Left colon (tissue), 2 donors: Measurements from ENCODE around the gene HLA-DRA. TPM values are rescaled to one million over a fixed set of nuclear protein-coding genes. Genes with fewer than 3 reads are reported as not detected.
"Not testable (repeated sequence)": the region's sequence is repeated elsewhere in the genome, so short reads cannot be mapped to it uniquely, and the experiment has no call there.

Experiments
- ATAC-seq: fragments of 200-7000 bp; cut with Tn5 transposase; one replicate; pipeline ENCODE4 v1.9.1; 2020; ENCODE audit warnings: mild to moderate bottlenecking, moderate library complexity
- DNase-seq, 2 donors: peaks; one replicate each; pipeline ENCODE4 v3.0.0-alpha.2; 2020
- intact Hi-C, 2 donors: fragments of 100-400 bp; cut with DNase I in 1 of 2; cut with micrococcal nuclease in 1 of 2; formaldehyde crosslinking; loops; one replicate each; pipeline versions ENCODE4 v1.11.2 to v1.14.0; 2022; cut with DNase I, micrococcal nuclease
- total RNA-seq, 2 donors: library from RNA; stranded (reverse); fragmentation: NEBNext Ultra II Directional; extraction: Animal tissue kit (Norgen Biotek cat#: 25700); gene quantifications; one replicate each; pipeline ENCODE4 v1.2.1, GENCODE V29; 2021
- donor health status: DM: no; HTN: no; CAD: no.
- donor health status: DM: yes; HTN: yes; CAD: no.

The HLA-DRA gene
- total RNA-seq, 2 donors from 2014 or later, result 29.3 to 159 TPM

- DNase-seq, result no peak
Observed at GRCh38 chr6:32427218-32427617, 12.5 kb upstream of the HLA-DRA start.

GRCh38 chr6:32427934-32428474 lies 11.7 kb upstream of the HLA-DRA start:
- no peak for DNase-seq

More at GRCh38 chr6:32427218-32427617, 12.5 kb upstream of the HLA-DRA start:
- intact Hi-C loops, result no loop called here
- ATAC-seq, result no peak

GRCh38 chr6:32430179-32430578 lies 9.5 kb upstream of the HLA-DRA start:
- DNase-seq, result no peak
- intact Hi-C loops, result loop anchor here in 1 of 2 donors (5.0 kb wide), 1 partner anchor 267 kb away; no protein-coding TSS in a partner anchor
- no peak for ATAC-seq

More at GRCh38 chr6:32427934-32428474, 11.7 kb upstream of the HLA-DRA start:
- intact Hi-C loops, result no loop called here
- ATAC-seq, result no peak

GRCh38 chr6:32431142-32431541 lies 8.5 kb upstream of the HLA-DRA start:
- no peak for DNase-seq
- no peak for ATAC-seq
- intact Hi-C loops, result loop anchor here in 1 of 2 donors (5.0 kb wide), 1 partner anchor 266 kb away; no protein-coding TSS in a partner anchor

GRCh38 chr6:32432050-32432450 lies 7.6 kb upstream of the HLA-DRA start:
- intact Hi-C loops, result loop anchor here in 1 of 2 donors (5.0 kb wide), 1 partner anchor 265 kb away; no protein-coding TSS in a partner anchor
- ATAC-seq (peak; percentile 48), DNase-seq (no peak)

- not testable (repeated sequence) for DNase-seq, ATAC-seq
- intact Hi-C loops, result loop anchor here in 1 of 2 donors (5.0 kb wide), 1 partner anchor 263 kb away; no protein-coding TSS in a partner anchor
Observed at GRCh38 chr6:32433950-32434349, 5.7 kb upstream of the HLA-DRA start.

- ATAC-seq (no peak), DNase-seq (no peak)
- intact Hi-C loops, result no loop called here
Observed at GRCh38 chr6:32436186-32436585, 3.5 kb upstream of the HLA-DRA start.

- intact Hi-C loops, result no loop called here
- ATAC-seq (no peak), DNase-seq (no peak)
Observed at GRCh38 chr6:32436995-32437836, 2.5 kb upstream of the HLA-DRA start.

- DNase-seq (no peak), ATAC-seq (no peak)
- intact Hi-C loops, result no loop called here
Observed at GRCh38 chr6:32439139-32439538, 548 bp upstream of the HLA-DRA start.

GRCh38 chr6:32442243-32442667 lies 2.6 kb downstream of the HLA-DRA start:
- no peak for ATAC-seq
- intact Hi-C loops, result no loop called here
- DNase-seq, result no peak

GRCh38 chr6:32442977-32443552 lies 3.4 kb downstream of the HLA-DRA start:
- ATAC-seq, result no peak
- intact Hi-C loops, result no loop called here
- no peak for DNase-seq

- ATAC-seq (no peak), DNase-seq (no peak)
- intact Hi-C loops, result no loop called here
Observed at GRCh38 chr6:32444433-32444832, 4.7 kb downstream of the HLA-DRA start.

- intact Hi-C loops, result no loop called here
- ATAC-seq (no peak), DNase-seq (no peak)
Observed at GRCh38 chr6:32445321-32445854, 5.7 kb downstream of the HLA-DRA start.

- no peak for ATAC-seq
- intact Hi-C loops, result no loop called here
Observed at GRCh38 chr6:32447932-32448331, 8.2 kb downstream of the HLA-DRA start.

GRCh38 chr6:32449088-32449736 lies 9.5 kb downstream of the HLA-DRA start:
- DNase-seq, result no peak
- intact Hi-C loops, result no loop called here
- ATAC-seq, result no peak

More at GRCh38 chr6:32447932-32448331, 8.2 kb downstream of the HLA-DRA start:
- DNase-seq, result no peak

GRCh38 chr6:32457054-32457453 lies 17.4 kb downstream of the HLA-DRA start:
- no peak for DNase-seq
- no peak for ATAC-seq
- intact Hi-C loops, result no loop called here

GRCh38 chr6:32459781-32460424 lies 20.2 kb downstream of the HLA-DRA start:
- intact Hi-C loops, result no loop called here
- ATAC-seq, result no peak
- DNase-seq, result no peak

GRCh38 chr6:32460528-32460927 lies 20.8 kb downstream of the HLA-DRA start:
- intact Hi-C loops, result no loop called here
- ATAC-seq (no peak), DNase-seq (no peak)
